Esophagus mucosa (tissue), 1 donor: ENCODE data around the gene SEZ6. TPM values are rescaled to one million over a fixed set of nuclear protein-coding genes. Genes with fewer than 3 reads are reported as not detected.
A peak's percentile ranks its signal among the peaks of the same experiment; 100 is the strongest.
"Not testable (repeated sequence)": the region's sequence is repeated elsewhere in the genome, so short reads cannot be mapped to it uniquely, and the experiment has no call there.

ENCODE experiments used
- ATAC-seq: fragments of 200-7000 bp; cut with Tn5 transposase; one replicate; pipeline ENCODE4 v1.9.1; 2020
- total RNA-seq: library from RNA; stranded (reverse); gene quantifications from one replicate; pipeline ENCODE4 v1.2.4, GENCODE V29; 2023
- donor health status: DM: yes; HTN: yes; CAD: no.

SEZ6 gene
- total RNA-seq, 1 donor from 2014 or later, result not detected

GRCh38 chr17:28951991-28952975 is 53.5 kb downstream of the SEZ6 start:
- peak; percentile 83 for ATAC-seq

- peak; percentile 85 for ATAC-seq
Observed at GRCh38 chr17:28951428-28951990, 54.3 kb downstream of the SEZ6 start, which contains the start of gene PHF12. TSS of gene PHF12 (minus strand) at chr17:28951518. CDS start at chr17:28950960, 558 bp downstream.

GRCh38 chr17:28950752-28951427 is 54.9 kb downstream of the SEZ6 start:
- peak; percentile 5 for ATAC-seq

GRCh38 chr17:28950017-28950751 is 55.6 kb downstream of the SEZ6 start:
- ATAC-seq, result no peak

- ATAC-seq, result no peak
Observed at GRCh38 chr17:28949185-28950016, 56.4 kb downstream of the SEZ6 start.

- ATAC-seq, result no peak
Observed at GRCh38 chr17:28948873-28949184, 57.0 kb downstream of the SEZ6 start.

GRCh38 chr17:28948342-28948741 is 57.5 kb downstream of the SEZ6 start:
- ATAC-seq, result no peak

- ATAC-seq, result no peak
Observed at GRCh38 chr17:28947639-28948038, 58.2 kb downstream of the SEZ6 start.

GRCh38 chr17:28946239-28946638 is 59.6 kb downstream of the SEZ6 start:
- ATAC-seq, result no peak

- ATAC-seq, result no peak
Observed at GRCh38 chr17:28944862-28945741, 60.7 kb downstream of the SEZ6 start.

- ATAC-seq, result no peak
Observed at GRCh38 chr17:28944343-28944742, 61.5 kb downstream of the SEZ6 start.

- ATAC-seq, result no peak
Observed at GRCh38 chr17:28942925-28943324, 62.9 kb downstream of the SEZ6 start.

GRCh38 chr17:28941251-28941650 is 64.6 kb downstream of the SEZ6 start:
- ATAC-seq, result no peak

- no peak for ATAC-seq
Observed at GRCh38 chr17:28940675-28941074, 65.2 kb downstream of the SEZ6 start.

- no peak for ATAC-seq
Observed at GRCh38 chr17:28940142-28940541, 65.7 kb downstream of the SEZ6 start.

GRCh38 chr17:28938552-28938951 is 67.3 kb downstream of the SEZ6 start:
- ATAC-seq, result peak; percentile 37

GRCh38 chr17:28937044-28937729 is 68.6 kb downstream of the SEZ6 start:
- ATAC-seq, result peak; percentile 62

- no peak for ATAC-seq
Observed at GRCh38 chr17:28935744-28936460, 69.9 kb downstream of the SEZ6 start.

GRCh38 chr17:28934508-28934907 is 71.3 kb downstream of the SEZ6 start:
- not testable (repeated sequence) for ATAC-seq
